Peyer's patch (tissue), 4 donors: Measurements from ENCODE around the gene MSI2.

ENCODE experiments used
- POLR2A ChIP-seq, 2 donors: fragments of 450-650 bp; IDR thresholded peaks; one replicate each; pipeline ENCODE4 v1.5.1; 2017; ENCODE audit warnings: antibody characterized with exemption in 2 of 2, mild to moderate bottlenecking in 2 of 2, moderate library complexity in 2 of 2
- TF ChIP-seq, protein P1 (sequence below), 6 experiments: fragments of 450-650 bp in 4 of 6; fragments of 200-600 bp in 2 of 6; sonication (generic) in 1 of 6; IDR thresholded peaks; one replicate each; pipeline ENCODE4 v1.5.1; 2017 to 2019; ENCODE audit warnings: antibody characterized with exemption in 6 of 6, mild to moderate bottlenecking in 3 of 6, moderate library complexity in 1 of 6

DNA sequence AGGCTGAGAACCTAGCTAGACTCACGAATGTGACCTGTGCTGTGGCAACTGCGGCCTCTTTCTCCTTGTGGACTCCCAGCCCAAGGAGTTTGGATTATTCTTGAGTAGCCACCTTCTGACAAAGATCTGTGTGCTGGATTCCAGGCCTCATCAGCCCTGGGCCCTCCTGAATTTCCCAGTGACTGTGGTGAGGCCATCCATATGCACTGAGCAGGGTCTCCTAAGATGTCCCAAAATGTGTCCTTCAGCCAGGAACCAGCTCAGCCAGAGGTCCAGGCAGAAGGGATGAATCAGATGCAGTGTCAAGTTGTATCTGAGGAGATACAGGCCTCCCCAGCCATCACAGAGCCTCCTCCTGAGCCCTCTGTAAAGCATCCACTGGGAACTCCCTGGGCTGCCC is 364.3 kb downstream of the MSI2 start:
- TF ChIP-seq POLR2A (IDR thresholded peaks at IDR 0.05) = no peak
- TF ChIP-seq, protein P1, sequence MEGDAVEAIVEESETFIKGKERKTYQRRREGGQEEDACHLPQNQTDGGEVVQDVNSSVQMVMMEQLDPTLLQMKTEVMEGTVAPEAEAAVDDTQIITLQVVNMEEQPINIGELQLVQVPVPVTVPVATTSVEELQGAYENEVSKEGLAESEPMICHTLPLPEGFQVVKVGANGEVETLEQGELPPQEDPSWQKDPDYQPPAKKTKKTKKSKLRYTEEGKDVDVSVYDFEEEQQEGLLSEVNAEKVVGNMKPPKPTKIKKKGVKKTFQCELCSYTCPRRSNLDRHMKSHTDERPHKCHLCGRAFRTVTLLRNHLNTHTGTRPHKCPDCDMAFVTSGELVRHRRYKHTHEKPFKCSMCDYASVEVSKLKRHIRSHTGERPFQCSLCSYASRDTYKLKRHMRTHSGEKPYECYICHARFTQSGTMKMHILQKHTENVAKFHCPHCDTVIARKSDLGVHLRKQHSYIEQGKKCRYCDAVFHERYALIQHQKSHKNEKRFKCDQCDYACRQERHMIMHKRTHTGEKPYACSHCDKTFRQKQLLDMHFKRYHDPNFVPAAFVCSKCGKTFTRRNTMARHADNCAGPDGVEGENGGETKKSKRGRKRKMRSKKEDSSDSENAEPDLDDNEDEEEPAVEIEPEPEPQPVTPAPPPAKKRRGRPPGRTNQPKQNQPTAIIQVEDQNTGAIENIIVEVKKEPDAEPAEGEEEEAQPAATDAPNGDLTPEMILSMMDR (IDR thresholded peaks at IDR 0.05) = no peak
